Neural cell (in vitro differentiated cells): ENCODE data around the gene SLC38A4.

Source experiments
- EZH2 ChIP-seq: fragments of 200-600, 300-800 bp; shearing (Covaris generic), sonication (generic); IDR thresholded peaks from 2 replicates; pipeline ENCODE4 v1.6.1; 2014; ENCODE audit warnings: antibody characterized with exemption, low read length, borderline replicate concordance, mild to moderate bottlenecking; ENCODE audit not compliant: insufficient read depth, poor library complexity, severe bottlenecking
- POLR2AphosphoS5 ChIP-seq: IDR thresholded peaks from 2 replicates; pipeline ENCODE4 v1.6.1; 2012
- RAD21 ChIP-seq: fragments of 450-650 bp; conservative IDR thresholded peaks from 2 replicates; pipeline ENCODE4 v1.6.1; 2014; ENCODE audit warnings: antibody characterized with exemption, mild to moderate bottlenecking, moderate library complexity
- SMC3 ChIP-seq: fragments of 450-650 bp; conservative IDR thresholded peaks from 2 replicates; pipeline ENCODE4 v1.6.1; 2014; ENCODE audit warnings: antibody characterized with exemption, mild to moderate bottlenecking, moderate library complexity; ENCODE audit not compliant: poor library complexity
- TF ChIP-seq, protein P1 (sequence below): fragments of 450-650 bp; IDR thresholded peaks from 2 replicates; pipeline ENCODE4 v1.5.1; 2014; ENCODE audit warnings: antibody characterized with exemption, mild to moderate bottlenecking, moderate library complexity; ENCODE audit not compliant: poor library complexity, severe bottlenecking

DNA sequence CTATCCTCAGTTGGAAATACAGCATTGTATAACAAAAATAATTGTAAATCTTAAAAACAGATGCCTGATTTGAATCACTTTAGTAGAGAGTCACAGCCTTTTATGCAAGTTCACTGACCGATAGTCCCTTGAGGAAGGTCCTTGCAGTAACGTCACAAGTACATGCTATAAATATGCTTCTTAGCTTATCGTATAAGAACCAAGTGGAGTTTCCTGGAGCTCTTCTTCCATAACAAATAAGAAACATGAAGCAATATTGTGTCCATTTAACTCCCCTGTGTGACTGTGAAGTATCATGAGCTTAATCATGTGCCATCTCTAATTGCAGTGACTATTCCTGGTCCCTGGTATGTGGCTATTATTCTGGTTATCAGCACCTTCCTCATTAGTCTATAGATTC is 107.9 kb downstream of the SLC38A4 start:
- TF ChIP-seq POLR2AphosphoS5 (no peak), RAD21 (no peak), SMC3 (no peak), EZH2 (no peak)
- TF ChIP-seq, protein P1, sequence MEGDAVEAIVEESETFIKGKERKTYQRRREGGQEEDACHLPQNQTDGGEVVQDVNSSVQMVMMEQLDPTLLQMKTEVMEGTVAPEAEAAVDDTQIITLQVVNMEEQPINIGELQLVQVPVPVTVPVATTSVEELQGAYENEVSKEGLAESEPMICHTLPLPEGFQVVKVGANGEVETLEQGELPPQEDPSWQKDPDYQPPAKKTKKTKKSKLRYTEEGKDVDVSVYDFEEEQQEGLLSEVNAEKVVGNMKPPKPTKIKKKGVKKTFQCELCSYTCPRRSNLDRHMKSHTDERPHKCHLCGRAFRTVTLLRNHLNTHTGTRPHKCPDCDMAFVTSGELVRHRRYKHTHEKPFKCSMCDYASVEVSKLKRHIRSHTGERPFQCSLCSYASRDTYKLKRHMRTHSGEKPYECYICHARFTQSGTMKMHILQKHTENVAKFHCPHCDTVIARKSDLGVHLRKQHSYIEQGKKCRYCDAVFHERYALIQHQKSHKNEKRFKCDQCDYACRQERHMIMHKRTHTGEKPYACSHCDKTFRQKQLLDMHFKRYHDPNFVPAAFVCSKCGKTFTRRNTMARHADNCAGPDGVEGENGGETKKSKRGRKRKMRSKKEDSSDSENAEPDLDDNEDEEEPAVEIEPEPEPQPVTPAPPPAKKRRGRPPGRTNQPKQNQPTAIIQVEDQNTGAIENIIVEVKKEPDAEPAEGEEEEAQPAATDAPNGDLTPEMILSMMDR = no peak
